Measurements from ENCODE around the gene DHRSX.
"Not testable (repeated sequence)": the region's sequence is repeated elsewhere in the genome, so short reads cannot be mapped to it uniquely, and the experiment has no call there.

Gene DHRSX

GRCh38 chrX:2478546-2479419, 22.0 kb downstream of the DHRSX start (continued):
- peak; percentile 61; the same call in 1 of the 2 replicates for TF ChIP-seq ZNF18 (tag by site-specific recombination; IDR thresholded peaks at IDR 0.05)

- H3K4me3 ChIP-seq (ENCODE audit: low read depth, low read length); H3K4me1 ChIP-seq (ENCODE audit: control insufficient read depth, insufficient read depth, low read length); H3K9me3 ChIP-seq (ENCODE audit: control insufficient read depth, insufficient read depth, low read depth, low read length); H3K27ac ChIP-seq (ENCODE audit: extremely low read depth, low read depth, low read length); H3K36me3 ChIP-seq (ENCODE audit: control insufficient read depth in 2 of 2, insufficient read depth in 1 of 2, low read length in 2 of 2); CTCF ChIA-PET; POLR2A ChIA-PET: not testable (repeated sequence)
Observed at GRCh38 chrX:2477313-2477712, 23.5 kb downstream of the DHRSX start.

GRCh38 chrX:2474963-2475726, 25.6 kb downstream of the DHRSX start:
- H3K9me3 ChIP-seq (ENCODE audit: control insufficient read depth, insufficient read depth, low read depth, low read length), result no peaks in the 10 kb centered on the region
- no peak overlapping the region for H3K4me3 ChIP-seq (ENCODE audit: low read depth, low read length)
- peaks cover 0 to 3% of the 10 kb centered on the region in 2 experiments; a peak in 1 of 3 replicates for H3K36me3 ChIP-seq (ENCODE audit: control insufficient read depth in 2 of 2, insufficient read depth in 1 of 2, low read length in 2 of 2)
- CTCF ChIA-PET, result no interaction called here
- POLR2A ChIA-PET, result no interaction called here
- TF ChIP-seq ZNF302 (tag by site-specific recombination; IDR thresholded peaks at IDR 0.05; ENCODE audit: low read depth) (no peak), ZNF830 (tag by site-specific recombination; IDR thresholded peaks at IDR 0.05; ENCODE audit: low read depth) (no peak), ZNF239 (tag by site-specific recombination; IDR thresholded peaks at IDR 0.05) (no peak), ZNF18 (tag by site-specific recombination; IDR thresholded peaks at IDR 0.05) (0 out of 2 replicates have a peak, but pooled peaks have one; percentile 46), ZBTB48 (tag by site-specific recombination; IDR thresholded peaks at IDR 0.05) (peak; percentile 98), ZNF701 (tag by site-specific recombination; IDR thresholded peaks at IDR 0.05) (no peak), ZNF121 (tag by site-specific recombination; IDR thresholded peaks at IDR 0.05) (peak; percentile 82)
- H3K4me1 ChIP-seq (ENCODE audit: control insufficient read depth, insufficient read depth, low read length), result no peaks in the 10 kb centered on the region
- H3K27ac ChIP-seq (ENCODE audit: extremely low read depth, low read depth, low read length), result no peak overlapping the region

GRCh38 chrX:2474280-2474962, 26.4 kb downstream of the DHRSX start:
- Histone ChIP-seq H3K4me3 (ENCODE audit: low read depth, low read length) (no peak overlapping the region), H3K9me3 (ENCODE audit: control insufficient read depth, insufficient read depth, low read depth, low read length) (no peaks in the 10 kb centered on the region), H3K36me3 (ENCODE audit: control insufficient read depth in 2 of 2, insufficient read depth in 1 of 2, low read length in 2 of 2) (no peaks in the 10 kb centered on the region), H3K4me1 (ENCODE audit: control insufficient read depth, insufficient read depth, low read length) (no peaks in the 10 kb centered on the region), H3K27ac (ENCODE audit: extremely low read depth, low read depth, low read length) (no peak overlapping the region)
- ChIA-PET CTCF (no interaction called here), POLR2A (no interaction called here)
- no peak for TF ChIP-seq ZNF600 (tag by site-specific recombination; IDR thresholded peaks at IDR 0.05)
- no peak for TF ChIP-seq ZNF629 (tag by site-specific recombination; IDR thresholded peaks at IDR 0.05)
- TF ChIP-seq ZBTB48 (tag by site-specific recombination; IDR thresholded peaks at IDR 0.05), result peak; percentile 98
- TF ChIP-seq ZSCAN4 (tag by site-specific recombination; IDR thresholded peaks at IDR 0.05), result peak; percentile 59
- peak; percentile 47; the same call in 1 of the 2 replicates for TF ChIP-seq ZNF18 (tag by site-specific recombination; IDR thresholded peaks at IDR 0.05)
- TF ChIP-seq ZSCAN5A (tag by site-specific recombination; IDR thresholded peaks at IDR 0.05), result 0 out of 2 replicates have a peak, but pooled peaks have one; percentile 42
- TF ChIP-seq ZNF658 (tag by site-specific recombination; IDR thresholded peaks at IDR 0.05), result no peak

- H3K27ac ChIP-seq (ENCODE audit: extremely low read depth, low read depth, low read length); H3K4me1 ChIP-seq (ENCODE audit: control insufficient read depth, insufficient read depth, low read length); CTCF ChIA-PET; H3K36me3 ChIP-seq (ENCODE audit: control insufficient read depth in 2 of 2, insufficient read depth in 1 of 2, low read length in 2 of 2); POLR2A ChIA-PET; H3K4me3 ChIP-seq (ENCODE audit: low read depth, low read length); H3K9me3 ChIP-seq (ENCODE audit: control insufficient read depth, insufficient read depth, low read depth, low read length): not testable (repeated sequence)
Observed at GRCh38 chrX:2473064-2473463, 27.7 kb downstream of the DHRSX start.

All from HEK293 (cell line).